Subcutaneous abdominal adipose tissue (tissue), 5 donors: ENCODE measurements around the gene UPF2.
"Not testable (repeated sequence)": the region's sequence is repeated elsewhere in the genome, so short reads cannot be mapped to it uniquely, and the experiment has no call there.

Experiments
- H3K27ac ChIP-seq: one replicate; pipeline ENCODE4 v1.7.0; 2013; ENCODE audit warnings: low read depth, mild to moderate bottlenecking, inconsistent platforms, low read length, moderate library complexity
- H3K27me3 ChIP-seq, 5 donors: one replicate each; pipeline ENCODE4 v1.7.0; 2013; ENCODE audit warnings: low read length in 5 of 5, inconsistent platforms in 1 of 5; ENCODE audit not compliant: control insufficient read depth in 5 of 5, insufficient read depth in 4 of 5
- H3K36me3 ChIP-seq, 5 donors: one replicate each; pipeline ENCODE4 v1.7.0; 2013; ENCODE audit warnings: low read length in 5 of 5; ENCODE audit not compliant: control insufficient read depth in 5 of 5, insufficient read depth in 5 of 5
- H3K4me1 ChIP-seq, 5 donors: one replicate each; pipeline ENCODE4 v1.7.0; 2013; ENCODE audit warnings: low read length in 5 of 5, mild to moderate bottlenecking in 3 of 5, moderate library complexity in 1 of 5; ENCODE audit not compliant: control insufficient read depth in 5 of 5, insufficient read depth in 5 of 5
- H3K4me3 ChIP-seq, 5 donors: one replicate each; pipeline ENCODE4 v1.7.0; 2013; ENCODE audit warnings: low read length in 5 of 5, low read depth in 1 of 5
- H3K9ac ChIP-seq, 5 donors: one replicate each; pipeline ENCODE4 v1.7.0; 2013; ENCODE audit warnings: low read length in 5 of 5, mild to moderate bottlenecking in 4 of 5, moderate library complexity in 3 of 5
- H3K9me3 ChIP-seq, 5 donors: one replicate each; pipeline ENCODE4 v1.7.0; 2013; ENCODE audit warnings: low read length in 5 of 5; ENCODE audit not compliant: control insufficient read depth in 5 of 5
- donor health status: healthy.
- donor health status: healthy.
- donor health status: healthy.
- donor health status: healthy.
- donor health status: healthy.

The UPF2 gene

DNA sequence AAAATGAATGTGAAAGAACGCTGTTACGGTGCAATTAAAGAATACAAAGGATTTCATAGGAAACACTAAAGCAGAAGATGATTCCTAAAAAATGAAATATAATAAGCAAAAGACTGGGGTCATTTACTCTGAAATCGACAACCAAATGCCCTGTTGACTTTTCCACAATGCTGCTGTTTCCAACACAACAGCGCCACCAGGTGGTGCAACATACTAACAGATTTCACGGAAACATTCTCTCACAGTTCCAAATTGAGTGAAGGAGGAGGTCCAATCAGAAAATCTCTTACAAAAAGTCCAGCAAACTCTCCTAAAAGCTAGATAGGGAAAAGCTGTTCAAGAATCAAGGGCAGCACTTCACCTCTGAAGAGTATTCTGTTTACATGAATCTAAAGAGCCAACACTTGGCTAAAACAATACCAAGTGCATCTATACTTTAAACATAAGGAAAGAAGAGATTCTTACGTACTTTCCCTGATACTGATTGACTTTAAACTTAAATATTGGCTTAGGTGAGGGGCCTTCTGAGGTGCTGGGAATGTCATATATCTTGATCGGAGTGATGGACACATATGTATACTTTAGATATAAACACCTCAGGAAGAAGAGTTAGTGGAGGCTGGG lies 55.9 kb downstream of the UPF2 start:
- Histone ChIP-seq H3K27ac (no peak overlapping the region), H3K4me3 (no peak overlapping the region), H3K9me3 (no peaks in the 10 kb centered on the region), H3K36me3 (peaks cover 8 to 31% (median 17%) of the 10 kb centered on the region in 5 donors), H3K27me3 (no peaks in the 10 kb centered on the region), H3K9ac (no peak overlapping the region), H3K4me1 (peaks cover 0 to 4% (median 0%) of the 10 kb centered on the region in 5 donors)

DNA sequence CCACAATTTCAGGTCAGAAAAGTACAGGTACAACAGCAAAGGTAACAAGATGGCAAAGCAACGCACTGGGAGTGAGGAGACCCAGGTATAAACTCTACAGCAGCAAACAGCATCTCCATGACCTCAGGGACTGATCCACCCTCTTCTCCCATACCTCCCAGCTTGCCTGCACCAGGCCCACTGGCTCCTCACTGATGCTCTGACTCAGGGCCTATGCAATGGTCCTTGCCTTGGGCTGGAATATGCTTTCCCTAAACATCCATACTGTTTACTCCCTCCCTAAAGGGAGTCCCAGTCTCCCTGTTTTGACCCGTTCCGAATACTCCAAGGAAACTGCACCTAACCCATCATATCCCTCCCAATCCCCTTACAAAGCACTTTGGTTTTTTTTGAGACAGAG lies 60.4 kb downstream of the UPF2 start:
- Histone ChIP-seq H3K4me1 (peaks cover 0 to 4% (median 0%) of the 10 kb centered on the region in 5 donors), H3K36me3 (peaks cover 10 to 34% (median 24%) of the 10 kb centered on the region in 5 donors), H3K4me3 (no peak overlapping the region), H3K9ac (no peak overlapping the region), H3K9me3 (no peaks in the 10 kb centered on the region), H3K27me3 (no peaks in the 10 kb centered on the region), H3K27ac (no peak overlapping the region)

DNA sequence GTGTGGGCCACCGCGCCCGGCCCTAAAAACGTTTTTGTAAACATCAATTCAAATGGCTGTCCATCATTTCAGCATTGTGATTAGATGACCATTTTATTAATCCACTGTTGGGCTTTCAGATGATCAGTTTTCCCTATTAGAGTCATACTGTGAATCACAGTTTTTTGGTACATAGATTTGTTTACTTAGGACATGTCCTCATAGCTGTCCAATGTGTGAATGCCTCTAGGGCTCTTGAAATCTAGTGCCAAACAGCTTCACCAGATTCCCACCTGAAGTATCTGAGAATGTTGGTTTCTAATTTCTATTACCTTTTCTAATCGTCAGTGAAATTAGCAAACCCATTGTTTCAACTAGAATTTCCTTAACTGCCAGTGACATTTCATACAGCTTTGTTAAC lies 66.8 kb downstream of the UPF2 start:
- H3K27ac ChIP-seq, result no peak overlapping the region
- peaks cover 18 to 38% (median 34%) of the 10 kb centered on the region in 5 donors for H3K36me3 ChIP-seq
- no peak overlapping the region for H3K9ac ChIP-seq
- H3K4me3 ChIP-seq, result no peak overlapping the region
- H3K27me3 ChIP-seq, result no peaks in the 10 kb centered on the region
- no peaks in the 10 kb centered on the region for H3K9me3 ChIP-seq
- H3K4me1 ChIP-seq, result no peaks in the 10 kb centered on the region

DNA sequence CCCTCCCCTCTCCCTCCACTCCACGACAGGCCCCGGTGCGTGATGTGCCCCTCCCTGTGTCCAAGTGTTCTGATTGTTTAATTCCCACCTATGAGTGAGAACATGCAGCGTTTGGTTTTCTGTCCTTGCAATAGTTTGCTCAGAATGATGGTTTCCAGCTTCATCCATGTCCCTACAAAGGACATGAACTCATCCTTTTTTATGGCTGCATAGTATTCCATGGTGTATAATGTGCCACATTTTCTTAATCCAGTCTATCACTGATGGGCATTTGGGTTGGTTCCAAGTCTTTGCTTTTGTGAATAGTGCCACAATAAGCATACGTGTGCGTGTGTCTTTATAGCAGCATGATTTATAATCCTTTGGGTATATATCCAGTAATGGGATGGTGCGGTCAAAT lies 70.1 kb downstream of the UPF2 start:
- not testable (repeated sequence) for H3K9me3 ChIP-seq, H3K27me3 ChIP-seq
- peaks cover 13 to 18% (median 17%) of the 10 kb centered on the region in 5 donors for H3K36me3 ChIP-seq

DNA sequence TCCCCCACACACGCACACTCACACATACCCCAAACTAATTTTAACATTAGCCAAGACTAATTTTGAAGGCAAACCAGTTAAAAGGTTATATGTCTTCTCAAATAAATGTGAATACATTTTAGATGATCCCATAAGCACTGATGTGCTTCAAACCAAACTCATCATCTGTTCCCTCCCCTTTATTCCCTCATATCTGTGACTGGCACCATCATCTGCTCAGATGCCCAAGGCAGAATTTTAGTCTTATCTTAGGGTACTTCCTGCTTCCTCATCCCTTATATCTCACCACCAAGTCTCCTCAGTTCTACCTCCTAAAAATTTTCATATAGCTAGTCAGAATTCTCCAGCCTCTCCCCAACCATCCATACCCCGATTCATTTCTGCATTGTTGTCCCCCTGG lies 80.4 kb downstream of the UPF2 start:
- Histone ChIP-seq H3K27me3 (no peaks in the 10 kb centered on the region), H3K4me1 (no peaks in the 10 kb centered on the region), H3K27ac (no peak overlapping the region), H3K36me3 (peaks cover 45 to 84% (median 71%) of the 10 kb centered on the region in 5 donors), H3K9me3 (peaks cover 0 to 4% (median 0%) of the 10 kb centered on the region in 5 donors), H3K4me3 (no peak overlapping the region), H3K9ac (no peak overlapping the region)

More for the DNA sequence above, 70.1 kb downstream of the UPF2 start:
- not testable (repeated sequence) for H3K4me3 ChIP-seq, H3K4me1 ChIP-seq, H3K27ac ChIP-seq, H3K9ac ChIP-seq

DNA sequence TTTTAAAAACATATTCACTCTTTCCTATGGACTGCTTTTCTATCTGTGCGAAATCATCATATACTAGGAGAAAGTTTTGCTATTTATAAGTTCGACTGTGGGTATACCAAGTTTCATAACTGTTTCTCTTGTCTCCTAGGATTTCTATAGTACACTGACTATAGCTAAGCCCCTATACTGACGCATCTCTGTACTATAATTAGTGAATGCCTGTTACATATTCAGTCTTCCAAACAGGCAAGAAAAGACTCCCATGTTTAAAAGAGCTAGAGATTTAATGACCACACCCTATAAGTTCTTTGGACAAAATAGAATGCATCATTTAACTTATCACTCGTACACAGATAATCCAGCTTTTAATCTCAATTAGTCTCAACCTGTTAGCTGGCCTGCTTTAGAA lies 80.8 kb downstream of the UPF2 start:
- Histone ChIP-seq H3K4me3 (no peak overlapping the region), H3K27ac (no peak overlapping the region), H3K4me1 (no peaks in the 10 kb centered on the region), H3K27me3 (no peaks in the 10 kb centered on the region), H3K9ac (no peak overlapping the region), H3K36me3 (peaks cover 41 to 87% (median 71%) of the 10 kb centered on the region in 5 donors), H3K9me3 (peaks cover 0 to 4% (median 0%) of the 10 kb centered on the region in 5 donors)

DNA sequence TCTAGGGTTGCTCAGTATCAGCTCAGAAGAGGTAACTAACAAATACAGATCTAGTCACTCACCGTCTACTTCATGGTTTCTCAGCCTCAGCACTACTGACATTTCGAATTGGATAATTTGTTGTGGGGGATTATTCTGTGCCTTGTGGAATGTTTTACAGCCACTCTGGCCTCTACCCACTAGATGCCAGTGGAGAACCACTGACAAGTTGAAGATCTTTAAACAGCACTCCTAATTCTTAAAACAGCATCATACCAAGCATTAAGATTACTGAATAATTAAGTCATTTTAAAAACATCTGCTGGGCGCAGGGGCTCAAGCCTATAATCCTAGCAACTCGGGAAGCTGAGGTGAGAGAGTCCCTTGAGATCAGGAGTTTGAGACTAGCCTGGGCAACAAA lies 82.6 kb downstream of the UPF2 start:
- Histone ChIP-seq H3K9me3 (no peaks in the 10 kb centered on the region), H3K9ac (no peak overlapping the region), H3K4me3 (no peak overlapping the region), H3K36me3 (peaks cover 44 to 92% (median 75%) of the 10 kb centered on the region in 5 donors), H3K27me3 (no peaks in the 10 kb centered on the region), H3K4me1 (no peaks in the 10 kb centered on the region), H3K27ac (no peak overlapping the region)

DNA sequence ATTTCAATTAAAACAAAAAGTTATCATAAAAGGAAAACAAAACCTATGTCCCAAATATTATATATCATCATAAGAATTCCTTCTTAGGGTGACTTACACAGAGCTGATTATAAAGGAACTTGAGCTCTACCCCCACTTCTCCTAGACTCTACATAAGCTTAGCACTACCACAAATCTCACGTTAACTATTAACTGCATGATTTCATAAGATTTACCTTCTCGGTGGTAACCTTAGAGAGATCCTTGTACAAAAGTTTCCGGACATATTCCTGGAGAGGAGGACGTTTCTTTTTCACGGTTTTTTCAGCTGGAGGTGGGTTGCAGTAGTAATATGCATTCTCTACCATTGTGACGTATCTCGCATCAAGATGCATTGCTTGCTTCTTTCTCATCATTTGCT lies 83.7 kb downstream of the UPF2 start:
- no peak overlapping the region for H3K27ac ChIP-seq
- H3K36me3 ChIP-seq, result peaks cover 44 to 87% (median 73%) of the 10 kb centered on the region in 5 donors
- H3K4me1 ChIP-seq, result no peaks in the 10 kb centered on the region

DNA sequence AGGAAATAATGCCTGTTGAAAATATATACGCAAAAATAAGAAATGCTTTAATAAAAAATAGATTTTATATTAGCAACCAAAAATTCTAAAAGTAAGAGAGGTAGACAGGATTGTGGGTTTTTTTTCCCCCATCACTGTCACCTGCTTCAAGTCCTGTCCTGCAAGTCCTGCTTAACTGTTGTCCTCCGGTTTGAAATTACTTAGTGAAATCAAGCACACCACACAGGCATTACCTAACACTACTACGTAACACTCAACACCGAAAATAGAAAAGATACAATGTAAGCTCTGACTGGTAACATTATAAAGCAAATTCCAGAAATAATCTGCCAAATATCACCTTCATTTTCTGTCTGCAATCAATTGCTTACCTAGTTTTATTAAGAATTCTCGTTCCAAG lies 90.9 kb downstream of the UPF2 start:
- Histone ChIP-seq H3K9me3 (no peaks in the 10 kb centered on the region), H3K4me3 (no peak overlapping the region), H3K36me3 (peaks cover 31 to 58% (median 45%) of the 10 kb centered on the region in 5 donors), H3K4me1 (no peaks in the 10 kb centered on the region), H3K27me3 (no peaks in the 10 kb centered on the region), H3K9ac (no peak overlapping the region), H3K27ac (no peak overlapping the region)

More for the DNA sequence above, 83.7 kb downstream of the UPF2 start:
- Histone ChIP-seq H3K27me3 (no peaks in the 10 kb centered on the region), H3K9ac (no peak overlapping the region), H3K9me3 (no peaks in the 10 kb centered on the region), H3K4me3 (no peak overlapping the region)

DNA sequence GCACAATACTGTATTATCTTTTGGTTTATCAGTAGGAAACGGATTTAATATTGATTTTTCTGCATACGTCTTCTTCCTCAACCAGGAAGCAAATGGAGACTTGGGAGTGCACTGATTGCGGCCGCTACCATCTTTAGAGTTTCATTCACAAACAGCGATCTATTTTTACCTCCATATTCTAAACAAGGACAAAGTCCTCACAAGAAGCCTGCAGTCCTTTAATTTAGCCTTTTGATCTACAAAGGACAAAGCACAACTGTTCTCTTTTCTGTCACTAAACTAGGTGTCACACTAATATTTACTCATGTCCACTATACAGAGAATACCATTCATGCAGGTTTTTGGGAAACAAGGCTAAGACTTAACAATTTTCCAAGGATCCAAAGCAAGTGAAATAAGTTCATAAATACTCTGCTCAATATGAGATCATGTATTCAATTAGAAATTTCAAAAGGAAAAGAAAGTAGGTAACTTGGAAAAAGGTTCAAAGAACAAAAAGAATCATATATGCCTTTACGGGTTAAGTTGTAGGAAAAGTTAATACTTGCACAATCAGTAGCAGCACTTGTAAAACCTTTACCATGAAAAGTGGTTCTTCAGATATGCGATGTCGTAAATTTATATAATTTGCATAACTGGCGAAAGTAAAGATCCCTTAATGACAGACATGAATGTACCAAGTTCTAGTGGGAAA lies 92.1 kb downstream of the UPF2 start:
- Histone ChIP-seq H3K27me3 (no peaks in the 10 kb centered on the region), H3K36me3 (peaks cover 22 to 49% (median 36%) of the 10 kb centered on the region in 5 donors), H3K27ac (no peak overlapping the region), H3K4me1 (no peaks in the 10 kb centered on the region), H3K9ac (no peak overlapping the region), H3K9me3 (no peaks in the 10 kb centered on the region), H3K4me3 (no peak overlapping the region)
